AG20443 (cell line): ENCODE results near the gene ACIN1.
A peak's percentile ranks its signal among the peaks of the same experiment; 100 is the strongest.
"Not testable (repeated sequence)": the region's sequence is repeated elsewhere in the genome, so short reads cannot be mapped to it uniquely, and the experiment has no call there.

Experiments used
- DNase-seq: peaks from one replicate; pipeline ENCODE4 v3.0.0; 2012; ENCODE audit warnings: low spot score, mixed read lengths

ACIN1 gene

GRCh38 chr14:23122086-23122485, 27.1 kb upstream of the ACIN1 start:
- no peak for DNase-seq

GRCh38 chr14:23121361-23121771, 26.4 kb upstream of the ACIN1 start:
- peak; percentile 74 for DNase-seq

GRCh38 chr14:23120541-23121251, 25.8 kb upstream of the ACIN1 start:
- peak; percentile 92 for DNase-seq

- no peak for DNase-seq
These were observed 24.7 kb upstream of the ACIN1 start for GRCh38 chr14:23119363-23120327.

- DNase-seq = no peak
These were observed 23.8 kb upstream of the ACIN1 start, which contains the start of gene CEBPE for GRCh38 chr14:23118506-23119362. Gene CEBPE, minus strand, starts transcription at chr14:23119255. Its CDS starts 164 bp downstream, at chr14:23119091.

GRCh38 chr14:23117371-23118020, 22.6 kb upstream of the ACIN1 start:
- DNase-seq = no peak

- no peak for DNase-seq
These were observed 21.0 kb upstream of the ACIN1 start for GRCh38 chr14:23115918-23116317.

GRCh38 chr14:23115039-23115731, 20.2 kb upstream of the ACIN1 start:
- DNase-seq = peak; percentile 96

- DNase-seq = no peak
These were observed 19.7 kb upstream of the ACIN1 start for GRCh38 chr14:23114669-23115038.

GRCh38 chr14:23114120-23114458, 19.2 kb upstream of the ACIN1 start:
- no peak for DNase-seq

GRCh38 chr14:23113431-23114119, 18.6 kb upstream of the ACIN1 start:
- peak; percentile 39 for DNase-seq

- no peak for DNase-seq
These were observed 17.6 kb upstream of the ACIN1 start for GRCh38 chr14:23112359-23113178.

- DNase-seq = no peak
These were observed 15.8 kb upstream of the ACIN1 start for GRCh38 chr14:23110579-23111365.

GRCh38 chr14:23109769-23110168, 14.8 kb upstream of the ACIN1 start:
- DNase-seq = no peak

- not testable (repeated sequence) for DNase-seq
These were observed 13.2 kb upstream of the ACIN1 start for GRCh38 chr14:23108169-23108568.

- not testable (repeated sequence) for DNase-seq
These were observed 12.7 kb upstream of the ACIN1 start for GRCh38 chr14:23107620-23108019.

GRCh38 chr14:23106747-23107045, 11.8 kb upstream of the ACIN1 start:
- DNase-seq = no peak

- DNase-seq = no peak
These were observed 10.4 kb upstream of the ACIN1 start for GRCh38 chr14:23105348-23105824.
